ENCODE results near the gene A4GALT. TPM values are rescaled to one million over a fixed set of nuclear protein-coding genes. Genes with fewer than 3 reads are reported as not detected.

A4GALT gene
- total and polyA plus RNA-seq, 10 of the 15 experiments (the other 5 are each of a cell fraction or from before 2014, with no cell fraction given): 0.04 to 3.9 (median 2.3) TPM; not detected in 1

- in situ Hi-C loops (cut with MboI): no loop called here
- no peaks in the 10 kb centered on the region for H4K20me1 ChIP-seq (ENCODE audit: control insufficient read depth, insufficient read depth)
- no peak for DNase-seq (ENCODE audit: low read depth, low spot score)
- H3K9me3 ChIP-seq (replicated peaks; ENCODE audit: control insufficient read depth, insufficient read depth, low read length): no peaks in the 10 kb centered on the region
- peak overlapping the region; percentile 63 for H3K4me2 ChIP-seq (ENCODE audit: control insufficient read depth, insufficient read depth)
- intact Hi-C loops (cut with micrococcal nuclease; ENCODE audit: unreplicated experiment): no loop called here
- BruUV-seq (replicated peaks): TSS peak; percentile 96
- H3K9ac ChIP-seq (ENCODE audit: control insufficient read depth, insufficient read depth, low read length): no peak overlapping the region
- 58% methylated on average over 12 of the region's 12 CpGs for WGBS (ENCODE audit: insufficient coverage, insufficient replicate concordance, low lambda C conversion rate, missing lambda C conversion rate)
- peak overlapping the region; percentile 61 for H3K27ac ChIP-seq (ENCODE audit: control insufficient read depth, insufficient read depth)
- H3K4me3 ChIP-seq: no peak overlapping the region
- H3K4me1 ChIP-seq (ENCODE audit: control insufficient read depth, insufficient read depth, low read length): peaks cover 22% of the 10 kb centered on the region
- ChIA-PET CTCF (interaction anchor here (0.6 to 1.8 kb wide), 4 partner anchors 13 to 89 kb away, joined by 3 to 7 read pairs (median 4); no protein-coding TSS in a partner anchor), POLR2A (interaction anchor here (0.6 to 4.5 kb wide), 7 partner anchors 9 to 90 kb away, joined by 3 to 26 read pairs (median 6); no protein-coding TSS in a partner anchor), RAD21 (ENCODE audit: unreplicated experiment) (interaction anchor here (0.9 to 2.8 kb wide), 9 partner anchors 11 to 1134 kb away, joined by 3 to 24 read pairs (median 4); no protein-coding TSS in a partner anchor), SMC1A (ENCODE audit: uncharacterized antibody, unreplicated experiment) (interaction anchor here (0.6 to 2.4 kb wide), 9 partner anchors 13 to 109 kb away, joined by 3 to 13 read pairs (median 5); no protein-coding TSS in a partner anchor)
- no peaks in the 10 kb centered on the region for H3K36me3 ChIP-seq (ENCODE audit: control insufficient read depth in 2 of 2, insufficient read depth in 2 of 2, low read length in 1 of 2)
- no peaks in the 10 kb centered on the region for H3K27me3 ChIP-seq (replicated peaks in 1 of 2; ENCODE audit: control insufficient read depth in 2 of 2, insufficient read depth in 2 of 2, low read length in 1 of 2)
- FAIRE-seq: no peak
- peak; percentile 62 for ATAC-seq
- H3K79me2 ChIP-seq (ENCODE audit: control insufficient read depth, insufficient read depth, low read length): no peaks in the 10 kb centered on the region
- peak overlapping the region; percentile 8; the same call in 1 of the 2 replicates for H2AFZ ChIP-seq (ENCODE audit: control insufficient read depth, low read depth, low read length)
- TF ChIP-seq ATF3 (IDR thresholded peaks at IDR 0.05; ENCODE audit: borderline replicate concordance, extremely low read depth, low read depth, low read length) (no peak), HDAC6 (IDR thresholded peaks at IDR 0.05; ENCODE audit: unreplicated experiment) (no peak), SIX5 (IDR thresholded peaks at IDR 0.05; ENCODE audit: low read depth, low read length, severe bottlenecking) (no peak), SPI1 (IDR thresholded peaks at IDR 0.05; ENCODE audit: borderline replicate concordance, insufficient read depth, low read depth, low read length) (peak; percentile 37; the same call in 1 of the 2 replicates), GABPA (IDR thresholded peaks at IDR 0.05; ENCODE audit: low read depth) (no peak), RBBP5 (conservative IDR thresholded peaks at IDR 0.05) (no peak), CEBPZ (IDR thresholded peaks at IDR 0.05; ENCODE audit: low read depth, low read length) (no peak), ZBTB33 (IDR thresholded peaks at IDR 0.05) (no peak), SKIL (IDR thresholded peaks at IDR 0.05; ENCODE audit: low read depth, poor library complexity, severe bottlenecking) (no peak), EED (IDR thresholded peaks at IDR 0.05; ENCODE audit: low read depth) (peak; percentile 44)
Observed at GRCh38 chr22:42752230-42752746, 31.6 kb upstream of the A4GALT start.
